Naive B cell (primary cell): ENCODE results near the gene GALNT9. TPM values are rescaled to one million over a fixed set of nuclear protein-coding genes. Genes with fewer than 3 reads are reported as not detected.
"Not testable (repeated sequence)": the region's sequence is repeated elsewhere in the genome, so short reads cannot be mapped to it uniquely, and the experiment has no call there.

Experiments used
- ATAC-seq, 2 donors: fragments of 150-1000 bp; cut with Tn5 transposase; 2 replicates each; pipeline ENCODE4 v1.10.0; 2021; ENCODE audit warnings: low read depth in 2 of 2, mild to moderate bottlenecking in 2 of 2, moderate library complexity in 2 of 2
- DNase-seq: peaks from one replicate; pipeline ENCODE4 v3.0.0; 2022
- H3K27ac Mint-ChIP-seq, 6 donors: one replicate each; pipeline ENCODE4 v1.8.0; 2020 to 2022; ENCODE audit warnings: mild to moderate bottlenecking in 6 of 6, mixed read lengths in 6 of 6, moderate library complexity in 5 of 6, inconsistent platforms in 2 of 6
- H3K27me3 Mint-ChIP-seq, 3 donors: one replicate each; pipeline ENCODE4 v1.8.0; 2021 to 2022; ENCODE audit warnings: mixed read lengths in 3 of 3, mild to moderate bottlenecking in 1 of 3
- H3K36me3 Mint-ChIP-seq, 2 donors: one replicate each; pipeline ENCODE4 v1.8.0; 2020 to 2022; ENCODE audit warnings: mixed read lengths in 2 of 2, inconsistent platforms in 1 of 2, mild to moderate bottlenecking in 1 of 2
- H3K4me1 Mint-ChIP-seq, 3 donors: one replicate each; pipeline ENCODE4 v1.8.0; 2020 to 2022; ENCODE audit warnings: mixed read lengths in 3 of 3, inconsistent platforms in 1 of 3, mild to moderate bottlenecking in 1 of 3, moderate library complexity in 1 of 3
- H3K4me3 Mint-ChIP-seq, 8 donors: one replicate each; pipeline ENCODE4 v1.8.0; 2020 to 2022; ENCODE audit warnings: mild to moderate bottlenecking in 8 of 8, mixed read lengths in 8 of 8, moderate library complexity in 8 of 8, inconsistent platforms in 2 of 8
- H3K9me3 Mint-ChIP-seq, 7 donors: one replicate each; pipeline ENCODE4 v1.8.0; 2020 to 2022; ENCODE audit warnings: mixed read lengths in 7 of 7, mild to moderate bottlenecking in 5 of 7, inconsistent platforms in 2 of 7, moderate library complexity in 1 of 7
- polyA plus RNA-seq, 6 donors: library from polyadenylated mRNA; unstranded; fragments of 300-500 nt; fragmentation: Illumina TruSeq; gene quantifications; one replicate each; pipeline ENCODE4 v1.2.3, GENCODE V29; 2021; ENCODE audit warnings: low read depth in 6 of 6

Gene GALNT9
- polyA plus RNA-seq, 6 donors from 2014 or later, result 0.43 to 3.0 (median 0.74) TPM; not detected in 3

- H3K4me3 Mint-ChIP-seq, result no peak overlapping the region
- peaks cover 0 to 3% (median 0%) of the 10 kb centered on the region in 7 donors for H3K9me3 Mint-ChIP-seq
- ATAC-seq (no peak), DNase-seq (no peak)
- peaks cover 2 to 12% (median 2%) of the 10 kb centered on the region in 3 donors for H3K27me3 Mint-ChIP-seq
- no peak overlapping the region for H3K27ac Mint-ChIP-seq
- no peaks in the 10 kb centered on the region for H3K36me3 Mint-ChIP-seq
- H3K4me1 Mint-ChIP-seq, result no peaks in the 10 kb centered on the region
Measured at GRCh38 chr12:132364348-132364902, 35.0 kb upstream of the GALNT9 start.

GRCh38 chr12:132363661-132364347 is 34.4 kb upstream of the GALNT9 start:
- H3K27ac Mint-ChIP-seq, result no peak overlapping the region
- peaks cover 0 to 3% (median 0%) of the 10 kb centered on the region in 7 donors for H3K9me3 Mint-ChIP-seq
- no peak overlapping the region for H3K4me3 Mint-ChIP-seq
- no peak for DNase-seq
- peaks cover 0 to 6% (median 0%) of the 10 kb centered on the region in 3 donors for H3K27me3 Mint-ChIP-seq
- no peak for ATAC-seq
- H3K36me3 Mint-ChIP-seq, result no peaks in the 10 kb centered on the region
- no peaks in the 10 kb centered on the region for H3K4me1 Mint-ChIP-seq

- Mint-ChIP-seq H3K4me3 (no peak overlapping the region), H3K27ac (no peak overlapping the region), H3K9me3 (peaks cover 0 to 3% (median 0%) of the 10 kb centered on the region in 7 donors), H3K27me3 (no peaks in the 10 kb centered on the region), H3K4me1 (no peaks in the 10 kb centered on the region), H3K36me3 (no peaks in the 10 kb centered on the region)
- DNase-seq (no peak), ATAC-seq (no peak)
Measured at GRCh38 chr12:132362996-132363660, 33.7 kb upstream of the GALNT9 start.

- Mint-ChIP-seq H3K4me3 (no peak overlapping the region), H3K9me3 (peaks cover 0 to 3% (median 0%) of the 10 kb centered on the region in 7 donors), H3K36me3 (no peaks in the 10 kb centered on the region), H3K27ac (no peak overlapping the region), H3K27me3 (no peaks in the 10 kb centered on the region), H3K4me1 (no peaks in the 10 kb centered on the region)
- DNase-seq (no peak), ATAC-seq (no peak)
Measured at GRCh38 chr12:132360906-132361777, 31.8 kb upstream of the GALNT9 start.

- no peak for ATAC-seq
- H3K9me3 Mint-ChIP-seq, result peaks cover 0 to 3% (median 0%) of the 10 kb centered on the region in 7 donors
Measured at GRCh38 chr12:132360410-132360809, 31.0 kb upstream of the GALNT9 start.

GRCh38 chr12:132359971-132360370 is 30.6 kb upstream of the GALNT9 start:
- Mint-ChIP-seq H3K4me1 (no peaks in the 10 kb centered on the region), H3K36me3 (no peaks in the 10 kb centered on the region), H3K27me3 (no peaks in the 10 kb centered on the region), H3K27ac (peak overlapping the region in 4 of 6 donors; percentile 53 to 75 (median 56)), H3K4me3 (no peak overlapping the region), H3K9me3 (peaks cover 0 to 3% (median 0%) of the 10 kb centered on the region in 7 donors)
- ATAC-seq (peak; percentile 16 to 50), DNase-seq (peak; percentile 5)

More at GRCh38 chr12:132360410-132360809, 31.0 kb upstream of the GALNT9 start:
- no peaks in the 10 kb centered on the region for H3K27me3 Mint-ChIP-seq
- H3K4me1 Mint-ChIP-seq, result no peaks in the 10 kb centered on the region
- H3K4me3 Mint-ChIP-seq, result no peak overlapping the region
- no peak for DNase-seq
- no peaks in the 10 kb centered on the region for H3K36me3 Mint-ChIP-seq
- H3K27ac Mint-ChIP-seq, result no peak overlapping the region

GRCh38 chr12:132359551-132359950 is 30.2 kb upstream of the GALNT9 start:
- no peaks in the 10 kb centered on the region for H3K4me1 Mint-ChIP-seq
- peaks cover 0 to 3% (median 0%) of the 10 kb centered on the region in 7 donors for H3K9me3 Mint-ChIP-seq
- H3K36me3 Mint-ChIP-seq, result no peaks in the 10 kb centered on the region
- H3K27ac Mint-ChIP-seq, result peak overlapping the region in 3 of 6 donors; percentile 53 to 75 (median 56)
- DNase-seq (no peak), ATAC-seq (no peak)
- H3K4me3 Mint-ChIP-seq, result no peak overlapping the region
- H3K27me3 Mint-ChIP-seq, result no peaks in the 10 kb centered on the region

GRCh38 chr12:132358241-132359225 is 29.1 kb upstream of the GALNT9 start:
- H3K9me3 Mint-ChIP-seq, ATAC-seq, H3K36me3 Mint-ChIP-seq, H3K4me1 Mint-ChIP-seq, H3K4me3 Mint-ChIP-seq, DNase-seq, H3K27me3 Mint-ChIP-seq: not testable (repeated sequence)
- H3K27ac Mint-ChIP-seq, result peak overlapping the region in 1 of 6 donors; percentile 86

- Mint-ChIP-seq H3K27me3 (no peaks in the 10 kb centered on the region), H3K9me3 (peaks cover 0 to 3% (median 0%) of the 10 kb centered on the region in 7 donors), H3K4me3 (no peak overlapping the region), H3K27ac (peak overlapping the region in 2 of 6 donors; percentile 81 to 86), H3K36me3 (no peaks in the 10 kb centered on the region), H3K4me1 (no peaks in the 10 kb centered on the region)
- DNase-seq, result no peak
- no peak for ATAC-seq
Measured at GRCh38 chr12:132357623-132358186, 28.3 kb upstream of the GALNT9 start.

- no peaks in the 10 kb centered on the region for H3K27me3 Mint-ChIP-seq
- no peaks in the 10 kb centered on the region for H3K4me1 Mint-ChIP-seq
- no peak for ATAC-seq
- H3K27ac Mint-ChIP-seq, result peak overlapping the region in 1 of 6 donors; percentile 81
- no peak for DNase-seq
- no peaks in the 10 kb centered on the region for H3K36me3 Mint-ChIP-seq
- peaks cover 0 to 3% (median 0%) of the 10 kb centered on the region in 7 donors for H3K9me3 Mint-ChIP-seq
- no peak overlapping the region for H3K4me3 Mint-ChIP-seq
Measured at GRCh38 chr12:132356691-132357622, 27.6 kb upstream of the GALNT9 start.
